Ovary (tissue), 3 donors: ENCODE measurements around the gene ARMH3.

ENCODE experiments used
- CTCF ChIP-seq, 3 donors: fragments of 450-650 bp in 2 of 3; fragments of 200-600 bp in 1 of 3; IDR thresholded peaks; one replicate each; pipeline versions ENCODE4 v1.5.1 to v1.8.0; 2016 to 2022; ENCODE audit warnings: antibody characterized with exemption in 3 of 3, mild to moderate bottlenecking in 1 of 3
- EP300 ChIP-seq: sonication (generic); formaldehyde crosslinking; IDR thresholded peaks from one replicate; pipeline ENCODE4 v1.6.1; 2017; ENCODE audit warnings: antibody characterized with exemption
- POLR2A ChIP-seq: fragments of 450-650 bp; IDR thresholded peaks from one replicate; pipeline ENCODE4 v1.6.1; 2017; ENCODE audit warnings: antibody characterized with exemption, mild to moderate bottlenecking, moderate library complexity
- donor health status: DM: no; HTN: no; CAD: no.

GRCh38 chr10:101850749-101851148 is 205.2 kb downstream of the ARMH3 start:
- TF ChIP-seq CTCF (IDR thresholded peaks at IDR 0.05) (no peak), POLR2A (no peak), EP300 (no peak)
